ENCODE results near the gene TENT4B. TPM values are rescaled to one million over a fixed set of nuclear protein-coding genes. Genes with fewer than 3 reads are reported as not detected.
A peak's percentile ranks its signal among the peaks of the same experiment; 100 is the strongest.

TENT4B gene
- polyA plus RNA-seq, 1 experiment = 7.2 TPM

- TF ChIP-seq CTCF (IDR thresholded peaks at IDR 0.05; ENCODE audit: insufficient read depth, low read depth, low read length) = no peak
- no peaks in the 10 kb centered on the region for H3K36me3 ChIP-seq (ENCODE audit: control insufficient read depth, insufficient read depth, low read length)
- POLR2A ChIA-PET = no interaction called here
Observed at GRCh38 chr16:50151322-50151721, 1.8 kb upstream of the TENT4B start.

DNA sequence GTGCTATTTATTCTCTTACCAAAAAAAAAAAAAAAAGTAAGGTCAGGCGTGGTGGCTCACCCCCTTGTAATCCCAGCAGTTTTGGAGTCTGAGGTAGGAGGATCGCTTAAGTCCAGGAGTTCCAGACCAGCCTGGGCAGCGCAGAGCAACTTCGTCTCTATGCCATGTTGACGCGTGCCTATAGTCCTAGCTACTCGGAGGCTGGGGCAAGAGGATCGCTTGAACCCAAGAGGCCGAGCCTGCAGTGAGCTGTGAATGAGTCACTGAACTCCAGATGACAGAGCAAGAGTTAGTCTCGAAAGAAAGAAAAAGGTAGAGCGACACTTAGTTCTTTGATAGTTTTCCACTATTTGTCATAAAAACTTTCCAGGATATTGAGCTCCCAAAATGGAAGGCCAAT is 1.4 kb upstream of the TENT4B start:
- ChIA-PET CTCF (interaction anchor here (0.7 to 2.1 kb wide), 6 partner anchors 14 to 127 kb away, joined by 3 to 8 read pairs (median 4); partner anchors contain the start of gene CNEP1R1), POLR2A (no interaction called here)
- DNase-seq (ENCODE audit: low read depth) = no peak
- no peak for TF ChIP-seq CTCF (IDR thresholded peaks at IDR 0.05; ENCODE audit: insufficient read depth, low read depth, low read length)
- Histone ChIP-seq H3K27me3 (ENCODE audit: control insufficient read depth, insufficient read depth, low read length) (no peaks in the 10 kb centered on the region), H3K4me3 (ENCODE audit: low read depth, low read length) (no peak overlapping the region), H3K36me3 (ENCODE audit: control insufficient read depth, insufficient read depth, low read length) (no peaks in the 10 kb centered on the region)

More at GRCh38 chr16:50151322-50151721, 1.8 kb upstream of the TENT4B start:
- CTCF ChIA-PET = interaction anchor here (0.7 to 2.1 kb wide), 6 partner anchors 13 to 126 kb away, joined by 3 to 8 read pairs (median 4); partner anchors contain the start of gene CNEP1R1
- no peak for DNase-seq (ENCODE audit: low read depth)
- no peaks in the 10 kb centered on the region for H3K27me3 ChIP-seq (ENCODE audit: control insufficient read depth, insufficient read depth, low read length)
- H3K4me3 ChIP-seq (ENCODE audit: low read depth, low read length) = no peak overlapping the region

GRCh38 chr16:50152351-50152806 is 727 bp upstream of the TENT4B start:
- TF ChIP-seq CTCF (IDR thresholded peaks at IDR 0.05; ENCODE audit: insufficient read depth, low read depth, low read length) = no peak
- ChIA-PET POLR2A (no interaction called here), CTCF (interaction anchor here (1.2 to 2.1 kb wide), 5 partner anchors 14 to 128 kb away, joined by 3 to 8 read pairs (median 5); partner anchors contain the start of gene CNEP1R1)
- Histone ChIP-seq H3K36me3 (ENCODE audit: control insufficient read depth, insufficient read depth, low read length) (no peaks in the 10 kb centered on the region), H3K4me3 (ENCODE audit: low read depth, low read length) (peak overlapping the region; percentile 62), H3K27me3 (ENCODE audit: control insufficient read depth, insufficient read depth, low read length) (no peaks in the 10 kb centered on the region)
- no peak for DNase-seq (ENCODE audit: low read depth)

DNA sequence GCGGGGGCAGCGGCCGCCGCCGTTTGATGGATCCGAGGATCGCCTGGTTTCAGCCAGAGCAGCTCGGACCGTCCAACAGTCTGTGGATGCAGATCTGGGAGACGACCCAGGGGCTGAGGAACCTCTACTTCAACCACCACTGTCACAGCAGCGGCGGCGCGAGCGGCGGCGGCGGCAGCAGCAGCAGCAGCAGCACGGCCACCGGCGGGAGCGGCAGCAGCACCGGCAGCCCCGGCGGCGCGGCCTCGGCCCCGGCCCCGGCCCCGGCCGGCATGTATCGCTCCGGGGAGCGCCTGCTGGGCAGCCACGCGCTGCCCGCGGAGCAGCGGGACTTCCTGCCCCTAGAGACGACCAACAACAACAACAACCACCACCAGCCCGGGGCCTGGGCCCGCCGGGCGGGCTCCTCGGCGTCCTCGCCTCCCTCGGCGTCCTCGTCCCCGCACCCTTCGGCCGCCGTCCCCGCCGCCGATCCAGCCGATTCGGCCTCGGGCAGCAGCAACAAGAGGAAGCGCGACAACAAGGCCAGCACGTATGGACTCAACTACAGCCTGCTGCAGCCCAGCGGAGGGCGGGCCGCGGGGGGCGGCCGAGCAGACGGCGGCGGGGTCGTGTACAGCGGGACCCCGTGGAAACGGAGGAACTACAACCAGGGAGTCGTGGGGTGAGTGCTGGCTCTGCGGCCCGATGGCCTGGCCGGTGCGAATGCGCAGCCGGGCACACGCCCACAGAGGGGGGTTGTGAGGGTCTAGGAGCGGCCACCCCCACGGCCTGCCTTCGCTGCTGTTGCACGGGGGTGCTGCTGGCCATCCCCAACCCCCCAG is 702 bp downstream of the TENT4B start:
- TF ChIP-seq CTCF (IDR thresholded peaks at IDR 0.05; ENCODE audit: insufficient read depth, low read depth, low read length) = no peak
- no peak for DNase-seq (ENCODE audit: low read depth)
- CTCF ChIA-PET = no interaction called here
- Histone ChIP-seq H3K27me3 (ENCODE audit: control insufficient read depth, insufficient read depth, low read length) (no peaks in the 10 kb centered on the region), H3K4me3 (ENCODE audit: low read depth, low read length) (peak overlapping the region; percentile 84), H3K36me3 (ENCODE audit: control insufficient read depth, insufficient read depth, low read length) (no peaks in the 10 kb centered on the region)
- POLR2A ChIA-PET = no interaction called here

- Histone ChIP-seq H3K4me3 (ENCODE audit: low read depth, low read length) (peak overlapping the region; percentile 84), H3K36me3 (ENCODE audit: control insufficient read depth, insufficient read depth, low read length) (no peaks in the 10 kb centered on the region), H3K27me3 (ENCODE audit: control insufficient read depth, insufficient read depth, low read length) (no peaks in the 10 kb centered on the region)
- no peak for TF ChIP-seq CTCF (IDR thresholded peaks at IDR 0.05; ENCODE audit: insufficient read depth, low read depth, low read length)
- ChIA-PET POLR2A (no interaction called here), CTCF (interaction anchor here (0.5 to 1.8 kb wide), 6 partner anchors 22 to 87 kb away, joined by 3 to 8 read pairs (median 5); no protein-coding TSS in a partner anchor)
- no peak for DNase-seq (ENCODE audit: low read depth)
Observed at GRCh38 chr16:50154420-50154950, 1.4 kb downstream of the TENT4B start.

All from BJ (cell line).